Neuronal stem cell (in vitro differentiated cells): ENCODE results near the gene CHST8.

Experiments
- DNase-seq: peaks from one replicate; pipeline ENCODE4 v3.0.0-alpha.2; 2013; ENCODE audit warnings: low spot score
- H2AFZ ChIP-seq: one replicate; pipeline ENCODE4 v1.6.1; 2013; ENCODE audit warnings: mild to moderate bottlenecking, low read length, inconsistent platforms
- H2AK5ac ChIP-seq: 2 replicates; pipeline ENCODE4 v1.6.1; 2013; ENCODE audit warnings: low read depth, mild to moderate bottlenecking, inconsistent platforms, low read length, moderate library complexity, mixed read lengths
- H2BK120ac ChIP-seq: 2 replicates; pipeline ENCODE4 v1.6.1; 2013; ENCODE audit warnings: low read depth, mild to moderate bottlenecking, inconsistent platforms, low read length, moderate library complexity, mixed read lengths
- H2BK12ac ChIP-seq: one replicate; pipeline ENCODE4 v1.6.1; 2013; ENCODE audit warnings: low read length, inconsistent platforms
- H2BK15ac ChIP-seq: 2 replicates; pipeline ENCODE4 v1.6.1; 2013; ENCODE audit warnings: mild to moderate bottlenecking, low read length, inconsistent platforms, mixed read lengths
- H2BK5ac ChIP-seq: one replicate; pipeline ENCODE4 v1.6.1; 2013; ENCODE audit warnings: inconsistent platforms, mild to moderate bottlenecking, low read length, moderate library complexity
- H3K14ac ChIP-seq: one replicate; pipeline ENCODE4 v1.6.1; 2013; ENCODE audit warnings: low read length, inconsistent platforms
- H3K18ac ChIP-seq: 2 replicates; pipeline ENCODE4 v1.6.1; 2013; ENCODE audit warnings: low read length, inconsistent platforms
- H3K23ac ChIP-seq: 2 replicates; pipeline ENCODE4 v1.6.1; 2013; ENCODE audit warnings: low read depth, mild to moderate bottlenecking, mixed read lengths, low read length, inconsistent platforms; ENCODE audit not compliant: poor library complexity
- H3K27ac ChIP-seq: replicated peaks from 3 replicates; pipeline ENCODE4 v1.5.1; 2013; ENCODE audit warnings: low read length, inconsistent platforms
- H3K27me3 ChIP-seq, 3 experiments: 2 replicates each; pipeline ENCODE4 v1.6.1; 2013; ENCODE audit warnings: low read length in 3 of 3, mild to moderate bottlenecking in 2 of 3, inconsistent platforms in 1 of 3, low read depth in 1 of 3, mixed read lengths in 1 of 3, moderate library complexity in 1 of 3; ENCODE audit not compliant: control insufficient read depth in 3 of 3, insufficient read depth in 3 of 3
- H3K36me3 ChIP-seq, 2 donors: replicated peaks in 1 of 2; 2 replicates each; pipeline ENCODE4 v1.6.1; 2013; ENCODE audit warnings: low read length in 2 of 2; ENCODE audit not compliant: control insufficient read depth in 2 of 2, insufficient read depth in 2 of 2
- H3K4ac ChIP-seq: 2 replicates; pipeline ENCODE4 v1.6.1; 2013; ENCODE audit warnings: inconsistent platforms, mild to moderate bottlenecking, low read length, moderate library complexity
- H3K4me1 ChIP-seq, 2 donors: 1 replicate in 1 of 2; 2 replicates in 1 of 2; pipeline ENCODE4 v1.6.1; 2013; ENCODE audit warnings: low read length in 2 of 2, low read depth in 1 of 2; ENCODE audit not compliant: control insufficient read depth in 2 of 2, insufficient read depth in 1 of 2
- H3K4me2 ChIP-seq: one replicate; pipeline ENCODE4 v1.6.1; 2013; ENCODE audit warnings: mild to moderate bottlenecking, low read length, inconsistent platforms; ENCODE audit not compliant: insufficient read depth, poor library complexity, severe bottlenecking
- H3K4me3 ChIP-seq, 2 donors: 2 replicates each; pipeline ENCODE4 v1.5.1; 2013; ENCODE audit warnings: low read length in 2 of 2, mild to moderate bottlenecking in 2 of 2, inconsistent platforms in 1 of 2, moderate library complexity in 1 of 2
- H3K79me1 ChIP-seq: one replicate; pipeline ENCODE4 v1.6.1; 2013; ENCODE audit warnings: low read depth, mild to moderate bottlenecking, inconsistent platforms, low read length, moderate library complexity
- H3K9ac ChIP-seq: one replicate; pipeline ENCODE4 v1.6.1; 2013; ENCODE audit warnings: mild to moderate bottlenecking, low read depth, low read length, inconsistent platforms; ENCODE audit not compliant: poor library complexity
- H3K9me3 ChIP-seq, 2 donors: replicated peaks in 1 of 2; 2 replicates each; pipeline versions ENCODE3 to v1.6.1; 2013; ENCODE audit warnings: low read length in 2 of 2, mild to moderate bottlenecking in 2 of 2, inconsistent platforms in 1 of 2, low read depth in 1 of 2, mixed read lengths in 1 of 2, moderate library complexity in 1 of 2; ENCODE audit not compliant: control insufficient read depth in 2 of 2, insufficient read depth in 1 of 2
- H4K8ac ChIP-seq: one replicate; pipeline ENCODE4 v1.6.1; 2013; ENCODE audit warnings: low read depth, mild to moderate bottlenecking, inconsistent platforms, low read length, moderate library complexity
- H4K91ac ChIP-seq: one replicate; pipeline ENCODE4 v1.6.1; 2013; ENCODE audit warnings: low read length, low read depth, mild to moderate bottlenecking, inconsistent platforms; ENCODE audit not compliant: poor library complexity
- WGBS, 2 donors: extraction: QIAGEN DNeasy Blood & Tissue Kit; methylation state at CpG; one replicate each; pipeline ENCODE4 v1.1.7; 2013; ENCODE audit warnings: missing lambda C conversion rate in 2 of 2, mixed read lengths in 1 of 2; ENCODE audit not compliant: insufficient read length in 2 of 2, insufficient replicate concordance in 1 of 2; ENCODE audit errors: extremely low coverage in 2 of 2; 5-methylcytosine and 5-hydroxymethylcytosine counted together

CHST8 gene

DNA sequence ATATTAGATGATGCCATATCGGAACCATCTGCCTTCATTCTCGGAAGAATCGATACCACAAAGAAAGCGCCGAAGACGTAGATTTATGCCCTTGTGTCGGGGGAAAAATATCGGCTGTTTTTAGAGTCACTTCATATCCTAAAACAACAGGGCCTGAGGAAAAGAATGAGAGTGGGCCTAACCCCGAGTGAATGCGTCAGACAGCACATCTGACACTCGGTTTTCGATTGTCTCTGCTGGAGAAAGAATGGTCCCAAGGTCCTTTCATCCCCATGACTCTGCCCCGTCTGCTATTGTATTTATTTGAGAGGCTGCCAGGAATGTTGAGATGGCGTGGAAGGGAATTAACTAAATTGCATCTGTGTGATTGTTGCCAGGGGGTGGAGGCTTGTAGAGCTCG, 46.1 kb downstream of the CHST8 start:
- Histone ChIP-seq H2BK12ac (no peak overlapping the region), H2AK5ac (no peak overlapping the region), H3K9me3 (no peaks in the 10 kb centered on the region), H3K4me2 (no peak overlapping the region), H2BK120ac (no peak overlapping the region), H3K4me3 (no peak overlapping the region), H3K18ac (no peak overlapping the region), H3K14ac (no peak overlapping the region), H3K36me3 (no peaks in the 10 kb centered on the region), H4K91ac (no peak overlapping the region), H2AFZ (no peak overlapping the region), H3K79me1 (no peaks in the 10 kb centered on the region), H3K23ac (no peak overlapping the region), H4K8ac (no peak overlapping the region), H3K27ac (no peak overlapping the region), H3K4ac (no peak overlapping the region), H2BK15ac (no peak overlapping the region), H3K27me3 (peaks cover 0 to 9% (median 0%) of the 10 kb centered on the region in 3 experiments), H3K9ac (no peak overlapping the region), H2BK5ac (no peak overlapping the region), H3K4me1 (peaks cover 0 to 1% of the 10 kb centered on the region in 2 donors)
- no peak for DNase-seq
- no CpG with 5 or more reads among the region's 15 CpGs for WGBS, 2 donors

DNA sequence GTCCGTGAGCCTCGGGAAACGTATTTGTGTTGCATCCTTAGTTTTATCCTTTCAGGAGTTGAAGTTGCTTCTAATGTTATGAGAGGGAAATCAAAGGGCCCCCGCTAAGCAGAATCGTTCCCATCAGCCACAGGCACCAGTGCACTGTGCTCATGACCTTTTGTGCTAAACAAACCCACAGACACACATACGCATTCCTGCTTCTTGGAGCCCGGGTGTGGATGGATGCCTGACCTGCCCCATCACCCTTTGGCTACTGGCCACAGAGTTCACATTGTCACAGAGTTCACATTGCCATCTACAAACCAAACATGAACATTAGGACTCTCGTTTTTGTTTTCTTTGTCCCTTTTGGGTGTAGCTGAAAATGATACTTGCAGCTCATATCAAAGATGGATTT, 47.2 kb downstream of the CHST8 start:
- no peak overlapping the region for H4K8ac ChIP-seq
- no peak overlapping the region for H2BK120ac ChIP-seq
- H4K91ac ChIP-seq = no peak overlapping the region
- H3K4me1 ChIP-seq = peaks cover 0 to 1% of the 10 kb centered on the region in 2 donors
- H3K14ac ChIP-seq = no peak overlapping the region
- no peak overlapping the region for H3K23ac ChIP-seq
- no peak for DNase-seq
- H3K4me2 ChIP-seq = no peak overlapping the region
- H2BK15ac ChIP-seq = no peak overlapping the region
- H3K79me1 ChIP-seq = no peaks in the 10 kb centered on the region
- H3K9me3 ChIP-seq = no peaks in the 10 kb centered on the region
- H3K36me3 ChIP-seq = no peaks in the 10 kb centered on the region
- no peak overlapping the region for H3K9ac ChIP-seq
- no peak overlapping the region for H3K27ac ChIP-seq
- H3K27me3 ChIP-seq = peaks cover 0 to 9% (median 0%) of the 10 kb centered on the region in 3 experiments
- WGBS, 2 donors = no CpG with 5 or more reads among the region's 8 CpGs
- no peak overlapping the region for H3K18ac ChIP-seq
- H2BK12ac ChIP-seq = no peak overlapping the region
- no peak overlapping the region for H3K4me3 ChIP-seq
- no peak overlapping the region for H2BK5ac ChIP-seq
- no peak overlapping the region for H2AFZ ChIP-seq
- H3K4ac ChIP-seq = no peak overlapping the region
- H2AK5ac ChIP-seq = no peak overlapping the region

DNA sequence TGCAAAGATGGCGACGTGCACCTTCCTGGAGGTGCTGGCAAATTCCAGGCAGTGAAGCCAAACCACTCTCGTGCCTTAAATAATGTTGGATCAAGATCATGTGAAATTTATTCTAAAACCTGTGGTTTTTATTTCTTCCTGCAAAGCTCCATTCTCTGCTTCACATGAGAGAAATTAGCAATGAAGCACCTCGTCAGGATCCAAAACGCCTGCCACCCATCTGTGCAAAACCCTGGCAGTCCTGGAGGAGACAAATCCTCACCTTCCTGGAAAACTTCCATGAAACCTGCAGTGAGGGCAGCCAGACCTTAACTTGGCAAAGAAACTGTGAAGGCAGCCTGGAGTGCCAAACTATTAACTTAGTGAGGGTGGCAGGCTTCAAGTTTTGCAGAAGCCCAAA, 47.6 kb downstream of the CHST8 start:
- no peaks in the 10 kb centered on the region for H3K79me1 ChIP-seq
- WGBS, 2 donors = no CpG with 5 or more reads among the region's 5 CpGs
- no peak overlapping the region for H3K4me2 ChIP-seq
- no peak for DNase-seq
- H3K23ac ChIP-seq = no peak overlapping the region
- no peak overlapping the region for H4K8ac ChIP-seq
- H3K27ac ChIP-seq = no peak overlapping the region
- no peak overlapping the region for H2AFZ ChIP-seq
- no peak overlapping the region for H2BK5ac ChIP-seq
- no peak overlapping the region for H3K4ac ChIP-seq
- H2BK12ac ChIP-seq = no peak overlapping the region
- no peak overlapping the region for H2AK5ac ChIP-seq
- no peak overlapping the region for H2BK120ac ChIP-seq
- no peak overlapping the region for H3K18ac ChIP-seq
- H2BK15ac ChIP-seq = no peak overlapping the region
- H4K91ac ChIP-seq = no peak overlapping the region
- H3K14ac ChIP-seq = no peak overlapping the region
- H3K9me3 ChIP-seq = no peaks in the 10 kb centered on the region
- peaks cover 0 to 1% of the 10 kb centered on the region in 2 donors for H3K4me1 ChIP-seq
- H3K36me3 ChIP-seq = no peaks in the 10 kb centered on the region
- no peak overlapping the region for H3K4me3 ChIP-seq
- H3K27me3 ChIP-seq = peaks cover 0 to 9% (median 0%) of the 10 kb centered on the region in 3 experiments
- H3K9ac ChIP-seq = no peak overlapping the region

DNA sequence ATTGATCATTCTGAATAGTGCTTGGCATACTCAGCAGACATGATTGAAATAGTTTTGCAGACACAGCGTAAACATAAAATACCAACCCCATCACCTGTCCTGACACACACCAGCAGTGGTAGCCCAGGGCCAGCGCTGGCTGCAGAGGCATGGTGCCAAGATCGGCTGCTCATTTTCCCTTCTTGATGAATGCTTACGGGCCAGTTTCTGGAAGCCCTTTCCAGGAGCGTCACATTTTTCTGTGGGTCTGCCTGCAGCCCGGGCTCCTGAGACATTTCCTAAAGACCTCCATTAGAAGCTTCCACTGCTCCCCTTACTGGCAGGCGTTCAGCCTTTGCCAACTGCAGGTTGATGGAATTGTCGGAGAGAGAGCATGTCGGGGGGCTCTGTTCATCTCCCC, 48.6 kb downstream of the CHST8 start:
- H2AFZ ChIP-seq = no peak overlapping the region
- no peak overlapping the region for H3K4ac ChIP-seq
- no peaks in the 10 kb centered on the region for H3K9me3 ChIP-seq
- no peak overlapping the region for H3K4me2 ChIP-seq
- H2AK5ac ChIP-seq = no peak overlapping the region
- H2BK120ac ChIP-seq = no peak overlapping the region
- H3K4me1 ChIP-seq = peaks cover 0 to 4% of the 10 kb centered on the region in 2 donors
- peaks cover 0 to 9% (median 0%) of the 10 kb centered on the region in 3 experiments for H3K27me3 ChIP-seq
- no CpG with 5 or more reads among the region's 9 CpGs for WGBS, 2 donors
- no peak overlapping the region for H3K4me3 ChIP-seq
- H4K91ac ChIP-seq = no peak overlapping the region
- no peak overlapping the region for H3K9ac ChIP-seq
- H3K79me1 ChIP-seq = no peaks in the 10 kb centered on the region
- no peak overlapping the region for H3K27ac ChIP-seq
- H3K18ac ChIP-seq = no peak overlapping the region
- no peak overlapping the region for H4K8ac ChIP-seq
- H3K36me3 ChIP-seq = no peaks in the 10 kb centered on the region
- H3K23ac ChIP-seq = no peak overlapping the region
- no peak overlapping the region for H3K14ac ChIP-seq
- no peak overlapping the region for H2BK15ac ChIP-seq
- DNase-seq = no peak
- no peak overlapping the region for H2BK5ac ChIP-seq
- H2BK12ac ChIP-seq = no peak overlapping the region
